DMS 273 (cell line): ENCODE data around the gene CNTD1.
"Not testable (repeated sequence)": the region's sequence is repeated elsewhere in the genome, so short reads cannot be mapped to it uniquely, and the experiment has no call there.

Experiments used
- DNase-seq: peaks from one replicate; lab custom pipeline; 2025; ENCODE audit not compliant: unreplicated experiment; lab: John Stamatoyannopoulos, UW

Gene CNTD1, protein sequence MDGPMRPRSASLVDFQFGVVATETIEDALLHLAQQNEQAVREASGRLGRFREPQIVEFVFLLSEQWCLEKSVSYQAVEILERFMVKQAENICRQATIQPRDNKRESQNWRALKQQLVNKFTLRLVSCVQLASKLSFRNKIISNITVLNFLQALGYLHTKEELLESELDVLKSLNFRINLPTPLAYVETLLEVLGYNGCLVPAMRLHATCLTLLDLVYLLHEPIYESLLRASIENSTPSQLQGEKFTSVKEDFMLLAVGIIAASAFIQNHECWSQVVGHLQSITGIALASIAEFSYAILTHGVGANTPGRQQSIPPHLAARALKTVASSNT

DNA sequence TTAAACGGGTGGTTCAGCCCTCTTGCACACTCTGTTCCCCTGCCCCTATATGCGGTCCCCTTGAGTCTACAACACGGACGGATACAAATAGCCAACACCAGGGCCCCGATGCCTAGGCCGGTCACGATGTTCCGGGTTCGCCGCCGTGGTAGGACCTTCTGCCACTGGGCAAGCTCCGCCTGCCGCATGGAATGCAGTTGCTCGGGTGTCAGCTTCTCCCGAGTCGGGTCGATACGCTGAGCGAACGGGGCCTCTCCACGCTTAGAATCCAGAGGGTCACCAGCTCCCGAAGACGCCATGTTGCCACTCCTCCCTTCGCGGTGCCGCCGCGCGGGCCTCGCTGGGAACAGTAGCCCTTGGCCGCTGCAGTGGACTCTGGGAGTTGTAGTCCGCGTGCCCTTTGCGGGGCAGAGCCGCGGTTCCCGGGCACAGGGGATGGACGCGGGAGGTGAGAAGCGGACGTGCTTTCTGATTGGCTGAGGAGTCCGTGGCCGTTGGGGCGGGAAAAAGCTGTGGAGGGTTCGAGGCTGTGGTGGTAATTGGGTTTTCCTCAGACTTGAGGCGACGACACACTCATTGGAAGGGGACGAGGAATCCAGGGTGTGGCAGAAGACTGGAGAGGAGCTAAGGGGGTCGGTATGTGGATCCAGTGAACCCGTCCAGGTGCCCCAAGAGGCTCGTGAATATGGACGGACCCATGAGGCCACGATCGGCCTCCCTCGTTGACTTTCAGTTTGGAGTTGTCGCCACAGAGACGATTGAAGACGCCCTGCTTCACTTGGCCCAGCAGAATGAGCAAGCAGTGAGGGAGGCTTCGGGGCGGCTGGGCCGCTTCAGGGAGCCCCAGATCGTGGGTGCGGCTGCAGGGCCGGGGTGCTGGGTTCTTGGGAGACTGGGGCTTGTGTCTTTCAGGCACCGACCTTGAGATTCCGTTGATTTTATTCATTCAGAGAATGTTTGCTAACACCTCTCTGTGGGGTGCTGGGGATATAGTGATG is at the start of gene CNTD1, which contains the start of gene COA3:
Gene CNTD1 (plus strand): TSS at position 479 of the 998 bp plus-strand sequence. CDS start 207 bp downstream, at position 686.
Gene COA3 (minus strand): TSS at position 322 of the 998 bp plus-strand sequence. CDS start 23 bp downstream, at position 299.
- peak; percentile 96 for DNase-seq

DNA sequence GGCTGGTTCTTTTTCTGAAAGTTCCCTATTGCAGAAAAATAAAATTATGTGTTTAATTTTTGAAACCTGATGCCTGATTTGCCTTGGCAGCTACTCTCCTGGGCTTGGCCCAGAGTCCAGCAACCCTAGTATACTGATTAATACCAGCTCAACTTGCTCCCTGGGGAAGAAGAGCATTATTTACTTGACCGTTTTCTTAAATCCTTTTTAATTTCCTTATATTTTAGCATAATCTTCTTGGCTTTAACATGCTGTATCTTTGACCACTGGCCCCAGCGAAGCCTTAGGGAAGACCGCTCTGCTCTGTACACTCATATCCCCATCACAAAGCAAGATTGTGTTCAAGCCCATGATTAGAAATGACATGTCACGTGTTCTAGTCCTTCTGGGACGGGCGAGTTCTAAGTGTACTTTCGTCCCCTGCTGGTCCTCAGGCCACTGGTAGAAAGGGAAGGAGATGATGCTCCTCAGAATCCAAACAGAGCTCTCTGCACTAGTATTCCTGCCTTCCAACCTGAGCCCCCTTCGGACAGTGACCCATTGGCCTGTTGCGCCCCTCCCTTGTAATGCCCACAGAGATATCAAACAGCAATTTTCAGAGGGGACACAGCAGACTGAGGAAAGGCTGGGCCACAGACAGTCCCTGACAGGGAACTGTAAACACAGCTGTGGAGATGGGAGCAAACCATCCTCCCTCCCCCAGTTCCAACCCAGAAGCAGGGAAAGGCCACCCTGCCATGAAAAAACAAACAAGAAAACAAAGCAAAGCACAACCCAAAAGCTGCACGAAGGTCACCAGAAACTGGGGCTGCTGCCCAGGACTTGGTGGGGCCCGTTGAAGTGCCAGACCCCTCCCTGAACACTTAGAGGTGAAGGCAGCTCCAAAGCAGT is 49.5 kb upstream of the CNTD1 start:
- no peak for DNase-seq

GRCh38 chr17:42750739-42751344 is 47.8 kb upstream of the CNTD1 start:
- no peak for DNase-seq

- DNase-seq: no peak
Measured at GRCh38 chr17:42751628-42752027, 47.0 kb upstream of the CNTD1 start.

GRCh38 chr17:42754782-42755181 is 43.9 kb upstream of the CNTD1 start:
- no peak for DNase-seq

- DNase-seq: no peak
Measured at GRCh38 chr17:42759982-42760651, 38.5 kb upstream of the CNTD1 start.

DNA sequence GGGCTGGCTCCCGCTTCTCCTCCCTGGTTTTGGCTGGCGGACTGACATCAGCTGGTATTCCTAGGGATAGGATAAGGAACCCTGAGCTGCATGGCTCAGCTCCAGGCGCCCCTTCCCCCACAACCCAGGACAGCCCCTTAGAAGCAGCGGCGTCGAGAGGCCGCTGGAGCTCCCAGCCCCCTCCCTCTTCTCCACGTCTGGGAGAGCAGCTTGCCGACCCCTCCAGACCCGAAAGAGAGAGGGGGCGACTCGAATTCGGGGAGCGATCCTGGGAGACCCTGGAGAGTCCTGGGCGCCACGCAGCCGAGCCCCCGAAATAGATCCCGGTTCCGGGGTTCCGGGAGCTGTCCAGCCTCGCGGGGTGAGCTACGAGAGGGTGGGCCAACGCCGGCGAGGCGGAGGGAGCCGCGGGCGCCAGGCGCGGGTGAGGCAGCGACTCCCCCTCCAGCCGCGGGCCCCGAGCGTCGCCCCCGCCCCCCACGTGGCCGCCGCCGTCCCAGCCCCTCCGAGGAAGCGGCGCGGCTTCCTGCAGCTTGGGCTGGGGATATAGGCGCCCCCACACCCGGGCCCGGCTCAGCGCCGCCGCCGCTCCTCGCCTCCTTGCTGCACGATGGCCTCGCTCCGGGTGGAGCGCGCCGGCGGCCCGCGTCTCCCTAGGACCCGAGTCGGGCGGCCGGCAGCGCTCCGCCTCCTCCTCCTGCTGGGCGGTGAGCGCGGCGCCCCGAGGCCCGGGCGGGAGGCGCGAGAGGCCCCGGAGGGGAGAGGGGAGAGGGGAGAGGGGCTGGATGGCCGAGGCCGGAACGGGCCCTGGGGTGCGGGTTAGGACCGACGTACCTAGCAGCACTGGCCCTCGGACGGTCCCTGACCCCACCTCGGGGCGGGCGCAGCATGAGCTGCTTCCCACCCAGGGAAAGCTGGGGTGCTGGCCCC is 37.7 kb upstream of the CNTD1 start, which contains the start of gene RAMP2:
Gene RAMP2 (plus strand): TSS at position 576 of the 930 bp plus-strand sequence. CDS start 35 bp downstream, at position 611.
- peak; percentile 69 for DNase-seq

DNA sequence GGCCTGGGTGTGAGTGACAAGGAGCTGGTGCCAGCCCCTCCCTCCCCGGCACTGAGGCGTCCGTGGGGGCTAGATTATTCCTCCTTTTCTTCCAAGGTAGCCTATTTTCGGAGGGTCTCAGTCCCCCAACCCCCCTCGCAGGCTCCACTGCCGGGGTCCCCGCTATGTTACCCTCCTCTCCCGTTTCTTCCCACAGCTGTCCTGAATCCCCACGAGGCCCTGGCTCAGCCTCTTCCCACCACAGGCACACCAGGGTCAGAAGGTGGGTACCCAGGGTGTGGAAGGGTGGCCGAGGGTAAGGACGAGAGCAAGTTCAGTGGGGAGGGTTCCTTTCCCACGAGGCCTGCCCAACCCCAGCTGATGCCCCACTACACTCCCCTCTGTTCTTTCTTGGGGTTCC is 37.0 kb upstream of the CNTD1 start:
- no peak for DNase-seq

- DNase-seq: no peak
Measured at GRCh38 chr17:42766124-42766523, 32.5 kb upstream of the CNTD1 start.

GRCh38 chr17:42767512-42767911 is 31.1 kb upstream of the CNTD1 start:
- DNase-seq: no peak

GRCh38 chr17:42768006-42768405 is 30.7 kb upstream of the CNTD1 start:
- DNase-seq: not testable (repeated sequence)

- not testable (repeated sequence) for DNase-seq
Measured at GRCh38 chr17:42769964-42770363, 28.7 kb upstream of the CNTD1 start.

GRCh38 chr17:42772945-42773289 is 25.7 kb upstream of the CNTD1 start:
- DNase-seq: no peak

DNA sequence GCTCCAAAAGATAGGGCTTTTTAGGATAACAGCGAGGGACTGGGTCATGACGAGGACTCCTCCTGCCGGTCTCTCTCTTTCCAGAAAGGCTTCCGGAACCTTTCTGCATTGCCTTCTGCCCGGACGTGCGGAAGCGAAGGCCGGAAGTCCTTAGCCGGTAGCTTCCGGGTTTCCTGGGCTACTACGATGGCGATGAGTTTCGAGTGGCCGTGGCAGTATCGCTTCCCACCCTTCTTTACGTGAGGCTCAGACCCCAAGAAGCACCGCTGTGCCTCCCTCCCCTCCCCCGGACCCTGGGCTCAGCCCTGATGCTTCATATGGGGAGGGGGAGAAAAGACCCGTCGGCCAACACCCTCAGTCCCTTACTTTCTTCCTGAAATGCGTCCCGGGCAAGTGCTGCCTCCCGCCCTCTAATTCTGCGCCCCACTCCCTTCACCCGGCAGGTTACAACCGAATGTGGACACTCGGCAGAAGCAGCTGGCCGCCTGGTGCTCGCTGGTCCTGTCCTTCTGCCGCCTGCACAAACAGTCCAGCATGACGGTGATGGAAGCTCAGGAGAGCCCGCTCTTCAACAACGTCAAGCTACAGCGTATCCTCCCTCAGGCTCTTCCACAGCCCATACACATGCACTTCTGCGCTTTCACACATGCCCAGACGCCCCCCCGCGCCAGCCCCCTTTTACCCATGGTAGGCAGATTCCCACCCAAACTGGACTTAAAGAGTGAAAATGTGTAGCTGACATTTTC is 25.2 kb upstream of the CNTD1 start, which contains the start of gene VPS25:
Gene VPS25 (plus strand): TSS at position 160 of the 746 bp plus-strand sequence. CDS start 27 bp downstream, at position 187.
- peak; percentile 94 for DNase-seq

DNA sequence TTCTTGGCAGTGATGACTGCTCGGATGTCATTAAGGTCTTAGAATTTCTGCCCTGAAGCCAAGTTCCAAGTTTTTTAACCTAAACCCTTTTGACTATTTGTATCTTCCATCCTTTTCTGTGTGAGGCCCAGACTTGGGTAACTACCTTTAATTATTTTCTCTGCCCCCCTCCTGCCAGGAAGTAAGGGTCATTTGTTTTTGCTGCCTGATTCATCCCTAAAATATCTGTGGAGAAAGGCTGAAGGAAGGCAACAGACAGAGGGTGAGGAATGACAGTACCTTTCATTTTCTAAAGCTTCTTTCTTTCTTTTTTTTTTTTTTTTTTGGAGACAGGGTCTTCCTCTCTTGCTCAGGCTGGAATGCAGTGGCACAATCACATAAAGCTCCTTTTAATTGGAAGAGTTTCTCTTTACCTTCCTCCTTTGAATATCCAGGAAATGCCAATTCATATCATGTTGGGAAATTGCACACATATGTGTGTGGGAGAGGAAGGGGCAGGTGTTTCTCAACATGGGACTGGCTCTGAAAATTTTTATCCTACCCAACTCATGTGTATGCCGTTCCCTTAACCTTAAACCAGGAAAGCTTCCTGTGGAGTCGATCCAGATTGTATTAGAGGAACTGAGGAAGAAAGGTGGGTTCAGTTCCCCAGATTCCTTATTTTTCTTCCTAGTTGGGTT is 24.5 kb upstream of the CNTD1 start:
- DNase-seq: no peak

DNA sequence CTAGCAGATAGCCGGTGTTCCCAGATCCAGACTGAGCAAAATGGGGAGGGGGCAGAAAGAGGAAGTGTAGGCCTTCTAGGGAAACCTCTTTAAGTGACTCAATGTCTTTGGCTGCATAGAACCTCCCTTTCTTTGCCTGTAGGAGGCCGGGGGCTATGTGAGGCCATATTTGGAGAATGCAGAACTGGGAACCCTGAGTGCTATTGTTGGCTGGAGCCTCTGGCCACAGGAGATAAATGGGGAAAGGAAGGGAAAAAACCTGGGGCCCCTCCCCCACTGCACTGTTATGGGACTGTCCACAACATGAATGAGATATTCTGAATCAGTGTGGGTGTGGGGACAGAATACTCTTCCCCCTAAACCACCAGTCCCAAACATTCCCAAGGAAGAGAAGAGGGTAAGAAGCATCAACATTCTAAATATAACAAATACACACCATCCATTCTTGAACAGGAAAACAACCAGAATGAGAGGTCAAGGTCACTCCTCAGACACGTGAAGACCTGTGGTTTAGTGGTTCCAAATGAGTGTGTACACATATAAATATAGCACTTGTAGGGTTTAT is 23.0 kb upstream of the CNTD1 start:
- no peak for DNase-seq

DNA sequence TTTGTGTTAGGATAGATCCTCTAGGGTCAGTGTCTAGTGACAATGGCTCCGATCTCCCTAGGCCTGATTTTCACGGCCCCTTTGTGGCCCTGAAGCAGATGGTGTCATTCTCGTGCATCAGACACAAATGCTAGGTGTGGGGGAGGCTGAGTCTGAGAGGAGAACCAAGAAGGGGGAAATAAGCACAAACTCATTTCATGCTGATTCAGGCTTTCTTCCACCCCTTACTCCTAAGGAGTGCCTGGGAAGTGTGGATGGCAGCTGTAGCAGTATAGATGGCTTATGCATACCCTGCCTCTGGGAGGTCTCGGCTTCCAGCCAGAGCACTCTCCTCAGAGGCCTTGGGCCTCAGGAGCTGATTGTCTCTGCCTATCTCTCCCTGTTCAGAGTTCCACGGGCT is 20.1 kb upstream of the CNTD1 start:
- no peak for DNase-seq
